ENCODE results near the gene ZNF420. TPM values are rescaled to one million over a fixed set of nuclear protein-coding genes. Genes with fewer than 3 reads are reported as not detected.

Gene ZNF420
- total RNA-seq, result 16.2 TPM

GRCh38 chr19:37077934-37078716 lies at the start of gene ZNF420:
TSS of gene ZNF420 (plus strand) at chr19:37078433. CDS start at chr19:37089119, 10,686 bp downstream.

GRCh38 chr19:37172368-37173366 lies 94.4 kb downstream of the ZNF420 start, which contains the start of gene ZNF585A:
TSS of gene ZNF585A (minus strand) at chr19:37172695. CDS start at chr19:37169910, 2,785 bp downstream.

Other genes with a start within 250 kb of the ZNF420 start
- 11.6 TPM for gene ZNF790, start 240.0 kb upstream of the ZNF420 start, total RNA-seq
- 14.0 TPM for gene ZNF345, start 227.6 kb upstream of the ZNF420 start, total RNA-seq
- 3.3 TPM for gene ZNF829, start 162.1 kb upstream of the ZNF420 start, total RNA-seq
- gene ZNF568, start 162.1 kb upstream of the ZNF420 start, total RNA-seq, result 23.5 TPM
- 8.7 TPM for gene ZNF585A, start 94.3 kb downstream of the ZNF420 start, total RNA-seq
- 19.7 TPM for gene ZNF585B, start 132.1 kb downstream of the ZNF420 start, total RNA-seq
- 14.0 TPM for gene ZNF383, start 139.8 kb downstream of the ZNF420 start, total RNA-seq